Measurements from ENCODE around the gene RABGAP1L.

- TF ChIP-seq CTCF (IDR thresholded peaks at IDR 0.05) (no peak), POLR2A (IDR thresholded peaks at IDR 0.05) (no peak), EP300 (IDR thresholded peaks at IDR 0.05) (no peak)
These were observed 80.2 kb downstream of the RABGAP1L start for GRCh38 chr1:174239541-174239940.
